Smooth muscle cell of the umbilical artery (primary cell): Measurements from ENCODE around the gene TANC1. TPM values are rescaled to one million over a fixed set of nuclear protein-coding genes. Genes with fewer than 3 reads are reported as not detected.

ENCODE experiments used
- total RNA-seq: library from RNA; depleted of rRNA; stranded (reverse); fragments of >200 nt; gene quantifications from 2 replicates; pipeline ENCODE4 v1.2.3, GENCODE V29; 2014

The TANC1 gene
- 35.3 and 51.6 TPM in 2 replicates for total RNA-seq

GRCh38 chr2:158968396-158969161, at the start of gene TANC1:
Gene TANC1 (plus strand): TSS chr2:158968640. CDS start chr2:159065911, 97,271 bp downstream.

Other genes starting within 250 kb of the TANC1 start
- gene DAPL1, start 173.3 kb upstream of the TANC1 start, total RNA-seq, result not detected in 2 replicates